Psoas muscle (tissue), 8 donors: ENCODE results near the gene PSMA7. TPM values are rescaled to one million over a fixed set of nuclear protein-coding genes. Genes with fewer than 3 reads are reported as not detected.

Experiments
- ATAC-seq, 4 donors: fragments of 200-7000 bp; cut with Tn5 transposase; one replicate each; pipeline ENCODE4 v1.9.1; 2020; ENCODE audit warnings: moderate library complexity in 3 of 4, mild to moderate bottlenecking in 2 of 4
- DNase-seq, 2 donors: peaks; one replicate each; pipeline ENCODE4 v3.0.0-alpha.2; 2020
- H3K27ac ChIP-seq: fragments of 200-600 bp; one replicate; pipeline ENCODE4 v1.8.0; 2022
- H3K27me3 ChIP-seq, 3 donors: fragments of 200-600 bp in 1 of 3; one replicate each; pipeline versions ENCODE4 v1.6.1 to v1.8.0; 2013 to 2022; ENCODE audit warnings: low read length in 2 of 3, mild to moderate bottlenecking in 2 of 3, moderate library complexity in 1 of 3; ENCODE audit not compliant: insufficient read depth in 3 of 3
- H3K36me3 ChIP-seq, 2 donors: fragments of 200-600 bp in 1 of 2; one replicate each; pipeline versions ENCODE4 v1.6.1 to v1.8.0; 2013 to 2022; ENCODE audit warnings: low read depth in 1 of 2, mild to moderate bottlenecking in 1 of 2, moderate library complexity in 1 of 2; ENCODE audit not compliant: insufficient read depth in 1 of 2
- H3K4me1 ChIP-seq: fragments of 200-600 bp; one replicate; pipeline ENCODE4 v1.8.0; 2022
- H3K4me3 ChIP-seq: fragments of 200-600 bp; one replicate; pipeline ENCODE4 v1.8.0; 2022; ENCODE audit warnings: mild to moderate bottlenecking
- H3K9me3 ChIP-seq: fragments of 200-600 bp; one replicate; pipeline ENCODE4 v1.8.0; 2022
- WGBS, 3 donors: extraction: QIAGEN DNeasy Blood & Tissue Kit; methylation state at CpG; one replicate each; pipeline versions ENCODE4 v1.1.6 to v1.1.7; 2013; 5-methylcytosine and 5-hydroxymethylcytosine counted together
- intact Hi-C, 2 donors: fragments of 100-400 bp; cut with DNase I; formaldehyde crosslinking; loops; one replicate each; pipeline versions ENCODE4 v1.11.0 to v1.14.2; 2022
- polyA plus RNA-seq, 3 donors: library from polyadenylated mRNA; stranded (reverse); fragments of 200-250 nt; gene quantifications; one replicate each; pipeline ENCODE4 v1.2.3, GENCODE V29; 2013
- total RNA-seq, 4 donors: library from RNA; stranded (reverse); fragmentation: NEBNext Ultra II Directional in 2 of 4; extraction: Animal tissue kit (Norgen Biotek cat#: 25700) in 2 of 4; gene quantifications; one replicate each; pipeline versions ENCODE4 v1.2.1 to v1.2.4, GENCODE V29; 2021 to 2023
- TF ChIP-seq, protein P1 (sequence below): fragments of 200-600 bp; IDR thresholded peaks from one replicate; pipeline ENCODE4 v1.8.0; 2022; ENCODE audit warnings: antibody characterized with exemption
- donor health status: healthy with polysubstance abuse.
- donor health status: DM: no; HTN: no; CAD: no; lungs with moderate emphysema.
- donor health status: Bipolar disorder and iron deficiency.
- donor health status: healthy.
- donor health status: DM: yes; HTN: yes; CAD: no.
- donor health status: DM: no; HTN: no; CAD: no.
- donor health status: DM: no; HTN: no; CAD: no.
- donor health status: DM: yes; HTN: yes; CAD: no.

PSMA7 gene
- total and polyA plus RNA-seq, 7 donors: 307 to 1,146 (median 499) TPM

DNA sequence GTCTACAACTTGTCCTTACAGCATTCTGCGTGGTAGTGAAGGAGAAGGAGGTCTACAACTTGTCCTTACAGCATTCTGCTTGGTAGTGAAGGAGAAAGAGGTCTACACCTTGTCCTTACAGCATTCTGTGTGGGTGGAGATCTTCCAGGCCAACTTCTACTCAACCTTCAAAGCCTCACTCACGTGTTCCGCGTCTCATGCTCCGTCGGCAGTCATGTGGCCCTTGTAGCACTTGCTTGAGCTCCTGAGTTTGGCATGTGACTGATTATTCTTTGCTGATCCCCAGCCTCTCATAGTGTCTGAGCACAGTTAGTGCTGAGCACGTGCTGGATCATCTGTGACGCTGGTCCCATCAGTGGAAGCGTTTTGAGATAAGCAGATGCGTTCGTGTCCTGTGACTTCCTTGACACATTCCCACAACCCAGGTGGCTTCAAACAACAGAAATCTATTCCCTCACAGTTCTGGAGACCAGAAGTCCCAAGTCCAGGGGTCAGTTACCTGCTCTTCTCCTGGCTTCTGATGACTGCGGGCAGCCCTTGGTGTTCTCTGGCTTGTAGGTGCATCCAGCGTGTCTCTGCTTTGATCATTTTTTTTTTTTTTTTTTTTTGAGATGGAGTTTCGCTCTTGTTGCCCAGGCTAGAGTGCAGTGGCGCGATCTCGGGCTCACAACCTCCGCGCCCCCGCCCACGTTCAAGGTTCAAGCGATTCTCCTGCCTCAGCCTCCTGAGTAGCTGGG lies 3.0 kb upstream of the PSMA7 start:
- WGBS, 3 donors: 93 to 97% (median 96%) methylated on average over 21 to 22 of the region's 22 CpGs
- peaks cover 0 to 5% of the 10 kb centered on the region in 2 donors for H3K36me3 ChIP-seq

DNA sequence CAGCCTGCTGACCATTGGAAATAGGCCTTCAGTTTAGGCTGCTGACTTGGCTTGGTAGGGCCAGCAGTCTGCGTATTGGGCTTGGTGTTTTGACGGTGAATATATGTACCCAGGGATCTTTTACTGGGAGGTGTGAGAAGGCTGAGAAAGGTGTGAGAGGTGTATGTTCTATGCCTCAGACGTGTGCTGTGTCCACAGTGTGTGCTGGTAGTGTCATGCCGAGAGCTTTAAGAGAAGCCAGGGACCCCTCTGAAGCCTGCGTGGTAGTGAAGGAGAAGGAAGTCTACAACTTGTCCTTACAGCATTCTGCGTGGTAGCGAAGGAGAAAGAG lies 2.5 kb upstream of the PSMA7 start:
- DNase-seq (no peak), ATAC-seq (no peak)
- TF ChIP-seq, protein P1, sequence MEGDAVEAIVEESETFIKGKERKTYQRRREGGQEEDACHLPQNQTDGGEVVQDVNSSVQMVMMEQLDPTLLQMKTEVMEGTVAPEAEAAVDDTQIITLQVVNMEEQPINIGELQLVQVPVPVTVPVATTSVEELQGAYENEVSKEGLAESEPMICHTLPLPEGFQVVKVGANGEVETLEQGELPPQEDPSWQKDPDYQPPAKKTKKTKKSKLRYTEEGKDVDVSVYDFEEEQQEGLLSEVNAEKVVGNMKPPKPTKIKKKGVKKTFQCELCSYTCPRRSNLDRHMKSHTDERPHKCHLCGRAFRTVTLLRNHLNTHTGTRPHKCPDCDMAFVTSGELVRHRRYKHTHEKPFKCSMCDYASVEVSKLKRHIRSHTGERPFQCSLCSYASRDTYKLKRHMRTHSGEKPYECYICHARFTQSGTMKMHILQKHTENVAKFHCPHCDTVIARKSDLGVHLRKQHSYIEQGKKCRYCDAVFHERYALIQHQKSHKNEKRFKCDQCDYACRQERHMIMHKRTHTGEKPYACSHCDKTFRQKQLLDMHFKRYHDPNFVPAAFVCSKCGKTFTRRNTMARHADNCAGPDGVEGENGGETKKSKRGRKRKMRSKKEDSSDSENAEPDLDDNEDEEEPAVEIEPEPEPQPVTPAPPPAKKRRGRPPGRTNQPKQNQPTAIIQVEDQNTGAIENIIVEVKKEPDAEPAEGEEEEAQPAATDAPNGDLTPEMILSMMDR: no peak
- H3K9me3 ChIP-seq: no peaks in the 10 kb centered on the region
- WGBS, 3 donors: 94 to 96% (median 95%) methylated on average over 7 of the region's 7 CpGs
- no peak overlapping the region for H3K4me3 ChIP-seq
- H3K36me3 ChIP-seq: peaks cover 0 to 10% of the 10 kb centered on the region in 2 donors
- intact Hi-C loops: no loop called here
- peaks cover 31% of the 10 kb centered on the region for H3K4me1 ChIP-seq
- H3K27me3 ChIP-seq: no peaks in the 10 kb centered on the region
- no peak overlapping the region for H3K27ac ChIP-seq

More for the DNA sequence above, 3.0 kb upstream of the PSMA7 start:
- Histone ChIP-seq H3K27me3 (no peaks in the 10 kb centered on the region), H3K4me1 (peaks cover 30% of the 10 kb centered on the region), H3K27ac (no peak overlapping the region), H3K9me3 (no peaks in the 10 kb centered on the region), H3K4me3 (no peak overlapping the region)
- TF ChIP-seq, protein P1: no peak
- DNase-seq: no peak
- no peak for ATAC-seq
- intact Hi-C loops: no loop called here

DNA sequence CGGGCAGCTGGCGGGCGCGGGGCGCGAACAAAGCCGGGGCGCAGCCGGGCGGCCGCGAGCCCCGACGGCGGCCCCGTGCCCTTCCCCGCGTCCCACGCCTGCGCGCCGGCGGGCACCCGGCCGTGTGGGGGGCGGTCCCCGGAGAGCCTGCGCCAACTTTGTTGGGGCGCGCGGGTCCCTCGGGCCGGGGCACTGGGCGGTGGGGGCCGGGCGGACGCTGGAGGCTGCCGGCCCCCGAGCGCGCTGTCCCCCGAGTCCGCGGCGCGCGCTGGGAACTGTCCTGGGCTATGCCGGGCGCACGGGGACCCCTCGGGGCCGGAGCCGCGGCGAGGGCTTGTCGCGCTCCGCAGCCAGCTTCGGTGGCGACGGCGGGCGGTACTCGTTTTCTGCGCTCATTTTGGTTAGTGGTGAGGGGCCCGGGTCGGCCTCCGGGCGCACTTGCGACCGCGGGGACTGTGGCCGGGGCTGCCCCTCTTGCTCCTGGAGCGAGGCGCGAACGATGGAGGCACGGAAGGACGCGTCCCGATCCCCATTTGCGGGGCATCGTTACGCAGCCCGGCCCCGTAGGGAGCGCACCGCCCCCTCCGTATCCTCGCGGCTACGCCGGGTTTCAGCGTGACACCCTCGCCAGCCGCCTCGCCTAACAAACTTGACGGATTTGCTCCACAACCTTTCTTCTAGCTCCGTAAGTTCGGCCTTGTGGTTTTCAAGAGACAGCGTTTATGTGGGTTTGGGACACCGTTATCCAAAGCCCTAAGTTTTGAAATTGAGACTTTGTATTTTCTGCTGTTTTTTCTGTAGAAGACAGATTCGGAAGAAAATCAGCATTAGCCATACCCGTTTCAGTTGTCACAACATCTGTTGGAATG lies 997 bp upstream of the PSMA7 start:
- Histone ChIP-seq H3K36me3 (peaks cover under 1 to 24% of the 10 kb centered on the region in 2 donors), H3K27me3 (no peaks in the 10 kb centered on the region), H3K4me1 (peaks cover 23% of the 10 kb centered on the region), H3K4me3 (peak overlapping the region; percentile 81), H3K27ac (peak overlapping the region; percentile 93), H3K9me3 (no peaks in the 10 kb centered on the region)
- TF ChIP-seq, protein P1: no peak
- intact Hi-C loops: loop anchor here (2.0 kb wide), 2 partner anchors 39 to 79 kb away; partner anchors contain the start of genes MTG2 (in 1 of the 2) and TAF4 (in 1 of the 2)
- ATAC-seq: peak; percentile 23 to 65 (median 50)
- DNase-seq: peak; percentile 67 to 85
- WGBS, 3 donors: 1% methylated on average over 58 to 104 of the region's 104 CpGs

DNA sequence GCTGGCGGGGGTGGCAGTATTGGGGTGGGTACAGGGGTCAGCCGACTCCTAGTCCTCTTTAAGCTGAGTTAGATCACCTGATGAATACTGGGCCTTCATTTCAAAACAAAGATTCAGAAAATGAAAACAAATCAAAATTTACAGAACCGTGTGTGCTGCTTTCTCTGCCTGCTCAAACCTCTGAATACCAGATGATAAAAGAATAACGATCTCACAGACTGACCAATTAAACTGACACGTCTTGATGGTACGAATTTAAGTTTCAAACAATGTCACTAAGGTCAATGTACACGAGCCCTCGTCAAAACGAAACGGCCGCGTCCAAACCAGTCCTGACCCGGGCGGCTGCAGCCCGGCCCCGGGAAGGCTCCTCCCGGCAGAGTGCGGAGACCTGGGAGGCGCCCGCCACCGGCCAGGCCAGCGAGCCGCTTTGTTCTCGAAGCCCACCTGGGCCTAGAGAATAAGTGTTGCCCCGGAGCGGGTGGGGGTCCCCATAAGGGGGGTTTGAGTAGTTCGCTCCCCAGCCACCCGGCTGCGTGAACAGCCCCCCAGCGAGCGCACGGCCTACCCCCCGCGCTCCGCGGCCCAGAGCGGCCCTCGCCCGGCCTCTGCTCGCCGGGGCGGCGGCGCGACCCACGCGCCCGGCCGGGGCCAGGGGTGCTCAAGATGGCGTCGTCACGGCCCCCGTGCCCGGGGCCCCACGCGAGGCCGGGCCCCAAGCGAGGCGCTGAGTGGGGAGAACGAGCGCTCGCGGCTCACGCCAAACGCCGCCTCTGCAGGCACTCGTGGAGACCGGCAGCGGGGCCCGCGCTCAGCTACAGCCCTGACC lies 728 bp downstream of the PSMA7 start:
- ATAC-seq: peak; percentile 4 to 27 (median 14)
- TF ChIP-seq, protein P1: no peak
- Histone ChIP-seq H3K27me3 (no peaks in the 10 kb centered on the region), H3K36me3 (peaks cover 12 to 42% of the 10 kb centered on the region in 2 donors), H3K4me1 (peaks cover 22% of the 10 kb centered on the region), H3K9me3 (no peaks in the 10 kb centered on the region), H3K4me3 (peak overlapping the region; percentile 81), H3K27ac (peak overlapping the region; percentile 93)
- DNase-seq: peak in 1 of 2 donors; percentile 44
- intact Hi-C loops: loop anchor here (2.0 kb wide), 2 partner anchors 40 to 78 kb away; partner anchors contain the start of genes MTG2 (in 1 of the 2) and TAF4 (in 1 of the 2)
- 0 to 2% (median 1%) methylated on average over 27 to 71 of the region's 71 CpGs for WGBS, 3 donors
